ENCODE results near the gene TMTC1.

TMTC1 gene

GRCh38 chr12:29537298-29537697, 246.4 kb downstream of the TMTC1 start:
- peak; percentile 89 for DNase-seq (ENCODE audit: low read depth)

- DNase-seq (ENCODE audit: low read depth) = peak; percentile 92
Observed at GRCh38 chr12:29534935-29535334, 248.8 kb downstream of the TMTC1 start.

- DNase-seq (ENCODE audit: low read depth) = no peak
Observed at GRCh38 chr12:29533815-29534489, 249.8 kb downstream of the TMTC1 start.

- DNase-seq (ENCODE audit: low read depth) = no peak
Observed at GRCh38 chr12:29531471-29531870, 252.3 kb downstream of the TMTC1 start.

GRCh38 chr12:29530436-29530835, 253.3 kb downstream of the TMTC1 start:
- no peak for DNase-seq (ENCODE audit: low read depth)

GRCh38 chr12:29528161-29528560, 255.6 kb downstream of the TMTC1 start:
- DNase-seq (ENCODE audit: low read depth) = no peak

- peak; percentile 73 for DNase-seq (ENCODE audit: low read depth)
Observed at GRCh38 chr12:29521951-29522350, 261.8 kb downstream of the TMTC1 start.

- DNase-seq (ENCODE audit: low read depth) = peak; percentile 58
Observed at GRCh38 chr12:29519585-29520182, 264.1 kb downstream of the TMTC1 start.

GRCh38 chr12:29518407-29518806, 265.3 kb downstream of the TMTC1 start:
- DNase-seq (ENCODE audit: low read depth) = no peak

- no peak for DNase-seq (ENCODE audit: low read depth)
Observed at GRCh38 chr12:29517264-29517663, 266.5 kb downstream of the TMTC1 start.

- DNase-seq (ENCODE audit: low read depth) = peak; percentile 91
Observed at GRCh38 chr12:29516431-29516875, 267.3 kb downstream of the TMTC1 start.

GRCh38 chr12:29510591-29511185, 273.1 kb downstream of the TMTC1 start:
- DNase-seq (ENCODE audit: low read depth) = no peak

- DNase-seq (ENCODE audit: low read depth) = no peak
Observed at GRCh38 chr12:29509503-29509902, 274.2 kb downstream of the TMTC1 start.

- no peak for DNase-seq (ENCODE audit: low read depth)
Observed at GRCh38 chr12:29508949-29509348, 274.8 kb downstream of the TMTC1 start.

- DNase-seq (ENCODE audit: low read depth) = no peak
Observed at GRCh38 chr12:29505122-29505521, 278.6 kb downstream of the TMTC1 start.

- DNase-seq (ENCODE audit: low read depth) = no peak
Observed at GRCh38 chr12:29503283-29503682, 280.5 kb downstream of the TMTC1 start.

- no peak for DNase-seq (ENCODE audit: low read depth)
Observed at GRCh38 chr12:29499235-29499634, 284.5 kb downstream of the TMTC1 start.

- no peak for DNase-seq (ENCODE audit: low read depth)
Observed at GRCh38 chr12:29497588-29497987, 286.2 kb downstream of the TMTC1 start, which contains the start of gene OVCH1. Gene OVCH1 (minus strand): TSS chr12:29497686. CDS start chr12:29497686, 0 bp downstream.

GRCh38 chr12:29492891-29493290, 290.9 kb downstream of the TMTC1 start:
- DNase-seq (ENCODE audit: low read depth) = no peak

- DNase-seq (ENCODE audit: low read depth) = peak; percentile 43
Observed at GRCh38 chr12:29486972-29487371, 296.8 kb downstream of the TMTC1 start.

- DNase-seq (ENCODE audit: low read depth) = no peak
Observed at GRCh38 chr12:29463198-29463597, 320.5 kb downstream of the TMTC1 start.

GRCh38 chr12:29460082-29460481, 323.7 kb downstream of the TMTC1 start:
- DNase-seq (ENCODE audit: low read depth) = no peak

- no peak for DNase-seq (ENCODE audit: low read depth)
Observed at GRCh38 chr12:29455087-29455486, 328.7 kb downstream of the TMTC1 start.
